Mucosa of rectum (tissue), 2 donors: ENCODE measurements around the gene SORCS2.

Source experiments
- H3K27ac ChIP-seq, 2 donors: one replicate each; pipeline ENCODE4 v1.7.0; 2013; ENCODE audit warnings: inconsistent platforms in 2 of 2, low read depth in 2 of 2, low read length in 2 of 2
- H3K27me3 ChIP-seq, 2 donors: one replicate each; pipeline ENCODE4 v1.7.0; 2013; ENCODE audit warnings: low read length in 2 of 2; ENCODE audit not compliant: control insufficient read depth in 2 of 2, insufficient read depth in 2 of 2
- H3K36me3 ChIP-seq, 2 donors: one replicate each; pipeline ENCODE4 v1.7.0; 2013; ENCODE audit warnings: low read length in 2 of 2; ENCODE audit not compliant: control insufficient read depth in 2 of 2, insufficient read depth in 2 of 2
- H3K4me1 ChIP-seq, 2 donors: one replicate each; pipeline ENCODE4 v1.7.0; 2013; ENCODE audit warnings: low read length in 2 of 2, mild to moderate bottlenecking in 1 of 2; ENCODE audit not compliant: control insufficient read depth in 2 of 2, insufficient read depth in 2 of 2
- H3K4me3 ChIP-seq, 2 donors: one replicate each; pipeline ENCODE4 v1.7.0; 2013; ENCODE audit warnings: low read length in 2 of 2
- H3K9ac ChIP-seq, 2 donors: one replicate each; pipeline ENCODE4 v1.7.0; 2013; ENCODE audit warnings: low read length in 2 of 2, low read depth in 1 of 2, mild to moderate bottlenecking in 1 of 2
- H3K9me3 ChIP-seq, 2 donors: one replicate each; pipeline ENCODE4 v1.7.0; 2013; ENCODE audit warnings: low read length in 2 of 2; ENCODE audit not compliant: control insufficient read depth in 2 of 2
- donor health status: healthy.
- donor health status: Normal muscosa, but diverticular disease.

SORCS2 gene

DNA sequence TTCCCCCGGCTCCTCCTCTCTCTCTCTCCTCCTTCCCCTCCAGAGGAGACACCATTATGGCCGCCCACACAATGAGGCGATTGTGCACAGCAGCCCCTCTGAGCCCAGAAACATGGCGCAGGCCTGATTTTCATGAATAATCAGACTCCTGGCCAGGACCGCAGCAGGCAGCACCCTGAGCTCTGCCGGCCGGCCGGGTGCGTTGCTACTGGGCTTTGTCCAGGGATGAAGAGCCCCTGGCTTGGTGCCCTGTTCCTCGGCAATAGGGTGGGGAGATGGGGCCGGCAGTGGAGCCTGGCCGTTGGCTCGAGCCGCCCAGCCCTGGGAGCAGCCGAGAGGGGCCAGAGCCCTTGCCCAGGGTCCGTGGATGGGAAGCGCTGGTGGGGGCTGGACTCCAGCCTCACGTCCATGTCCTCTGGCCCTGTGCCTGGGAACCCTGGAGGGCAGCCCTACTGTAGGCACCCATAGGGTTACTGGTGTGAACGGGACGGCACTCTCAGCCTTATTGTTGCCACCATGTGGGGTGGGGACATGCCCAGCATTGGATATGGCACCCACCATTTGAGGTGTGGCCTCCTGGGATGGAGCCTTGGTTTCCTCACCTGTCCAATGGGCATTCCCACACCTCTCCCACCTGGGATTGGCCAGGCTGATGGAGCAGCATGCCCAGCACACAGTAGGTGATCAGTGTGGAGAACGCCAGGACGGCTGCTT, 103.0 kb downstream of the SORCS2 start:
- no peaks in the 10 kb centered on the region for H3K9me3 ChIP-seq
- H3K9ac ChIP-seq: no peak overlapping the region
- H3K27me3 ChIP-seq: no peaks in the 10 kb centered on the region
- no peak overlapping the region for H3K4me3 ChIP-seq
- H3K36me3 ChIP-seq: no peaks in the 10 kb centered on the region
- H3K27ac ChIP-seq: no peak overlapping the region
- H3K4me1 ChIP-seq: no peaks in the 10 kb centered on the region

GRCh38 chr4:7295911-7296660, 103.7 kb downstream of the SORCS2 start:
- no peak overlapping the region for H3K4me3 ChIP-seq
- H3K36me3 ChIP-seq: no peaks in the 10 kb centered on the region
- no peak overlapping the region for H3K27ac ChIP-seq
- no peak overlapping the region for H3K9ac ChIP-seq
- H3K4me1 ChIP-seq: no peaks in the 10 kb centered on the region
- H3K27me3 ChIP-seq: no peaks in the 10 kb centered on the region
- no peaks in the 10 kb centered on the region for H3K9me3 ChIP-seq

GRCh38 chr4:7296661-7297335, 104.5 kb downstream of the SORCS2 start:
- no peak overlapping the region for H3K9ac ChIP-seq
- H3K4me3 ChIP-seq: no peak overlapping the region
- no peaks in the 10 kb centered on the region for H3K27me3 ChIP-seq
- no peaks in the 10 kb centered on the region for H3K4me1 ChIP-seq
- H3K27ac ChIP-seq: no peak overlapping the region
- no peaks in the 10 kb centered on the region for H3K9me3 ChIP-seq
- H3K36me3 ChIP-seq: no peaks in the 10 kb centered on the region

DNA sequence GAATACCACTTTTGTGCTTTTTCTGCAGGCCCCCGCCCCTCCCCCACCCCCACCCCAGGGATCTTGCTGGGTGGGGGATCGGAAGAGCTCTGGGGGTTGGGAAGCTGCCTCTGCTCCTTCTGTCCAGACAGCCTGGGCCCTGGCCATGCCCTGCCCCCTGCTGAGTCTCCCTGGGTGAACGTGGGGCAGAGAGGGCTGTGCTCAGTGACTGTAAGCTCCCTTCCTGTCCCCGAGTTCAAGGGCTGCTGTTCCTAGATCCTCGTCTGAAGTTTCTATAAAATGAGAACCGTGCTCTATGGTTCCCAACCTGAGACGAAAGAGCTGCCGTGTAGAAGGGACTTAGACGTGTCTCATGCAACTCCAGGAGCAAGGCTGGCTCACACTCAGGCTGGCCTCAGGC, 105.0 kb downstream of the SORCS2 start:
- Histone ChIP-seq H3K27ac (no peak overlapping the region), H3K4me3 (no peak overlapping the region), H3K9me3 (no peaks in the 10 kb centered on the region), H3K9ac (no peak overlapping the region), H3K27me3 (no peaks in the 10 kb centered on the region), H3K36me3 (no peaks in the 10 kb centered on the region), H3K4me1 (no peaks in the 10 kb centered on the region)

DNA sequence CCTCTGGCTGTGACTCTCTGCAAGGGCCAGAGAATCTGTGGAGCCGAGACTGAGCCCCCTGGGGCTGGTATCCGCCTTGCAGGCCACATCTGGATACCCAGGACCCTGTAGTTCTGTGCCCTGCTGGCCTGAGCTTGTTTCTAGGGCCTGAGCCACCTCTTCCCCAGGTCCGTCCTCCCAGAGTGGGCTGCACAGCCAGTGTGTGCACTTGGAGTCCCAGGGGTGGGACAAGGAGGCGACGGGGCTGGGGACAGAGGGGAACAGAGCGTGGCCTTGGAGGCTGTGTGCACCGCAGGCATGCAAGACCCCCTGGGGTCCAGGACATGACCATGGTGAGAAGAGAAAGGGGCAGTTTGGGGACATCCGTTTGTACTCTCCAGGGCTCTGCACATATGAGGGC, 105.5 kb downstream of the SORCS2 start:
- H3K9me3 ChIP-seq: no peaks in the 10 kb centered on the region
- no peaks in the 10 kb centered on the region for H3K4me1 ChIP-seq
- H3K9ac ChIP-seq: no peak overlapping the region
- H3K27me3 ChIP-seq: no peaks in the 10 kb centered on the region
- no peak overlapping the region for H3K27ac ChIP-seq
- no peaks in the 10 kb centered on the region for H3K36me3 ChIP-seq
- H3K4me3 ChIP-seq: no peak overlapping the region

DNA sequence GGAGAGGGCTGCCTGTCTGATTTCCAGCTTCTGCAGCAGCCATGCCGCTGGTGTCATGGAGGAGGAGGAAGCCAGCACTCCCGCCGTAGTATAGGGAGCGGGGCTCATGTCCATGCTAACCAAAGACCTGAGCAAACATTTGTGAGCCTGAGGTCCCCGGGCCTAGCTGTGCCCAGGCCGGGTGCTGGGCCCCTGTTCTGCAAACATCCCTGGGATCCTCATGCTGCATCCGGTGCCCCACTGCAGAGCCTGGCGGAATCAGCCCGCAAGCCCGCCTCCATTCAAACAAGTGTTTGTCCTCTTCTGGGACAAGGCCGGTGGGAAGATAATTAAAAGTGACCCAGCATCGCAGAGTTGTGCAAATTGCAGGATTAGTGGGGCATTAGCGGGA, 106.3 kb downstream of the SORCS2 start:
- no peak overlapping the region for H3K9ac ChIP-seq

DNA sequence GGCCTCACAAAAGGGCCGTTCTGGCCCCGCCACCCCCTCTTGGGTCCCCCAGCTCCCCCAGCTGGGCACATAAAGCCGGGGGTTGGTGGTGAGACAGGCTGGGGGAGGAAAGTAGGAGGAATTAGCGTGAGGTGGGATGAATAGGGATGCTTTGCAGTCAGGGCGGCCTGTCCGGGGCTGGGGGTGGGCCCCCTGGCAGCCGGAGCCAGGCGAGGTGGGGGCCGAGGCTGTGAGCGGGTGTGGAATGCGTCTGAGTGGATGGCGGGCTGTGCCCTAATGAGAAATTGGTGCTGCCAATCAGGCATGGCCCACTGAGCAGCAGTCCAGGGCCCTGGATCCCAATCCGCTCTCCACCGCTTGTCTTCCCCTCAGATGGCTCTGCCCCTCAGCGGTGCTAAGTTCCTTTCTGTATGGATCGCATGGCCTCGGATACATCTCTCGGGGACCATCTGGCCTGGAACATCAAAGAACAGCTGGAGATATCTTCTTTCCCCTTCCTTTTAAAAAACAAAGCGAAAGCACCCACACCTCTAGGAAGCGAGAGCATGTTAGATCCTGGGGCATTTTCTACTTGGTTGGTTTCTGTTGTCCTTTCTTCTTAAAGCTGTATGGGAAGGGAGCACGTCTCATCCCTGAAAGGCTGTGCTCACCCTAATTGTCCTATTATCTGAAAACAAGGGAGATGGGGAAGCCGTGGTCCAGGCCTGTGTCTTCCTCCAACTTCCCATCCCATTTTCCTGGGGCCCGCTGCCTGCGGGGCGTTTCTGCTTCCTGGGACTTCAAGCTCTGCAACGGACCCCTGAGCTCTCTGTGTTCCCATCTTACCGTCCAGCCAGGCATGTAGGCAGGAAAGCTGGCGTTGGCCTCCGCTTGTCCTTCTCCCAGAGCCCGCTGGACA, 106.9 kb downstream of the SORCS2 start:
- H3K27me3 ChIP-seq: no peaks in the 10 kb centered on the region
- no peaks in the 10 kb centered on the region for H3K4me1 ChIP-seq

More for the DNA sequence above, 106.3 kb downstream of the SORCS2 start:
- Histone ChIP-seq H3K27me3 (no peaks in the 10 kb centered on the region), H3K36me3 (no peaks in the 10 kb centered on the region), H3K9me3 (no peaks in the 10 kb centered on the region), H3K27ac (no peak overlapping the region), H3K4me3 (no peak overlapping the region), H3K4me1 (no peaks in the 10 kb centered on the region)

GRCh38 chr4:7299908-7300710, 107.8 kb downstream of the SORCS2 start:
- Histone ChIP-seq H3K4me1 (no peaks in the 10 kb centered on the region), H3K9me3 (no peaks in the 10 kb centered on the region), H3K27ac (no peak overlapping the region), H3K9ac (no peak overlapping the region), H3K27me3 (no peaks in the 10 kb centered on the region), H3K36me3 (no peaks in the 10 kb centered on the region), H3K4me3 (no peak overlapping the region)

More for the DNA sequence above, 106.9 kb downstream of the SORCS2 start:
- Histone ChIP-seq H3K27ac (no peak overlapping the region), H3K9ac (no peak overlapping the region), H3K4me3 (no peak overlapping the region), H3K36me3 (no peaks in the 10 kb centered on the region), H3K9me3 (no peaks in the 10 kb centered on the region)

DNA sequence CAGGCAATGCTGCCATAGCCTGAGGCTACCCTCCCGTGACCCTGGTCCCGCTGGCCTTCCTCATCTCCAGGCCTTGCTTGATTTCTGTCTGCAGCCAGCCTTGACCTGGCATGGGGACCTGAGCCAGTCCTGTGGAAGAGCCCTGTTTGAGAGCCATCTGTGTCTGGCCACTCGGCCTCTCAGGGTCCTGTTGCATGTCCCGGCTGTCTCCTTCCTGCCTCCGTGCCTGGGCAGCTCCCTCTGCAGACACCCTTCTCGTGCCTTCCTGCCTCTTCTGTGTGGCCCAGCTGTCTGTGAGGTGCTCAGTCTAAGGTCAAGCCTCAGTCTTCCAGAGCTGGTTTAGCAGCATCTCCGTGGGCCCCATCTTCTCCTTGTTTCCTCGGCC, 108.4 kb downstream of the SORCS2 start:
- Histone ChIP-seq H3K9ac (no peak overlapping the region), H3K36me3 (no peaks in the 10 kb centered on the region), H3K9me3 (no peaks in the 10 kb centered on the region), H3K4me3 (no peak overlapping the region), H3K27ac (no peak overlapping the region), H3K27me3 (no peaks in the 10 kb centered on the region), H3K4me1 (no peaks in the 10 kb centered on the region)
